A549 (cell line): Measurements from ENCODE around the gene PTPRG. TPM values are rescaled to one million over a fixed set of nuclear protein-coding genes. Genes with fewer than 3 reads are reported as not detected.
A peak's percentile ranks its signal among the peaks of the same experiment; 100 is the strongest.

Source experiments
- ATAC-seq, 2 experiments: fragments of 200-7000 bp in 1 of 2; fragments of >200 bp in 1 of 2; cut with Nextera tagmentation in 1 of 2; cut with Tn5 transposase in 1 of 2; 3 replicates each; pipeline versions ENCODE4 v1.8.0 to v1.9.1; 2018 to 2020; ENCODE audit warnings: mild to moderate bottlenecking in 1 of 2, moderate library complexity in 1 of 2
- CTCF ChIA-PET: fragments of 300-600 bp; sonication (Branson Sonifier 250); formaldehyde crosslinking; extraction: SDS; loops from one replicate; lab custom pipeline; 2021; ENCODE audit warnings: antibody characterized with exemption, inconsistent platforms; lab: Yijun Ruan, JAX
- POLR2A ChIA-PET: fragments of 350-600 bp; formaldehyde crosslinking; extraction: SDS; loops from one replicate; lab custom pipeline; 2021; ENCODE audit warnings: antibody characterized with exemption, inconsistent platforms; lab: Yijun Ruan, JAX
- DNase-seq, 2 experiments: peaks; one replicate each; pipeline versions ENCODE4 v3.0.0 to v3.0.0-alpha.2; 2011 to 2016; ENCODE audit warnings: low read depth in 1 of 2, low spot score in 1 of 2
- FAIRE-seq: peaks from 2 replicates; lab custom pipeline; 2011; peaks lifted over from hg19 to GRCh38; lab: Jason Lieb, UNC
- H3K27ac ChIP-seq, 2 experiments: fragments of >200 bp; sonication (Bioruptor Twin); formaldehyde crosslinking; 3 replicates each; pipeline ENCODE4 v1.5.1; 2016 to 2017
- H3K4me1 ChIP-seq: fragments of >200 bp; sonication (Bioruptor Twin); formaldehyde crosslinking; 3 replicates; pipeline ENCODE4 v1.6.1; 2016
- H3K4me2 ChIP-seq: fragments of >200 bp; sonication (Bioruptor Twin); formaldehyde crosslinking; 3 replicates; pipeline ENCODE4 v1.6.1; 2016
- H3K4me3 ChIP-seq: fragments of >200 bp; sonication (Bioruptor Twin); formaldehyde crosslinking; 3 replicates; pipeline ENCODE4 v1.5.1; 2016
- H3K9me3 ChIP-seq: fragments of >200 bp; sonication (Bioruptor Twin); formaldehyde crosslinking; 3 replicates; pipeline ENCODE4 v1.6.1; 2016
- CHD2 ChIP-seq: fragments of 150-350 bp; IDR thresholded peaks from 2 replicates; pipeline ENCODE4 v1.6.1; 2014; ENCODE audit warnings: low read length; ENCODE audit not compliant: partially characterized antibody
- ESRRA ChIP-seq: fragments of 150-350 bp; IDR thresholded peaks from 2 replicates; pipeline ENCODE4 v1.6.1; 2014; ENCODE audit warnings: mild to moderate bottlenecking, low read length, borderline replicate concordance
- HEYL ChIP-seq: fragments of 250-450 bp; sonication (Bioruptor Pico); IDR thresholded peaks from 2 replicates; pipeline ENCODE4 v1.8.0; 2021; ENCODE audit warnings: mild to moderate bottlenecking, moderate library complexity
- HOXA7 ChIP-seq: fragments of 250-450 bp; sonication (Bioruptor Pico); IDR thresholded peaks from 2 replicates; pipeline ENCODE4 v1.5.0; 2020; ENCODE audit warnings: mild to moderate bottlenecking, moderate library complexity
- JUNB ChIP-seq: fragments of >200 bp; sonication (Bioruptor Twin); formaldehyde crosslinking; IDR thresholded peaks from 2 replicates; pipeline ENCODE4 v1.6.1; 2016
- MAX ChIP-seq: IDR thresholded peaks from 2 replicates; pipeline ENCODE4 v1.6.1; 2012
- NFE2L2 ChIP-seq: fragments of 150-350 bp; conservative IDR thresholded peaks from 2 replicates; pipeline ENCODE4 v1.6.1; 2014; ENCODE audit warnings: low read length
- NPAS2 ChIP-seq: fragments of 250-450 bp; sonication (Bioruptor Pico); IDR thresholded peaks from 2 replicates; pipeline ENCODE4 v1.8.0; 2022; ENCODE audit warnings: mild to moderate bottlenecking, moderate library complexity, borderline replicate concordance
- POLR2AphosphoS2 ChIP-seq: conservative IDR thresholded peaks from 2 replicates; pipeline ENCODE4 v1.6.1; 2012; ENCODE audit warnings: low read length, improper control_type of control experiment, inconsistent platforms
- RARB ChIP-seq: fragments of 250-450 bp; sonication (Bioruptor Pico); IDR thresholded peaks from 2 replicates; pipeline ENCODE4 v1.8.0; 2021; ENCODE audit warnings: mild to moderate bottlenecking, moderate library complexity
- SMC3 ChIP-seq: fragments of >200 bp; sonication (Bioruptor Twin); formaldehyde crosslinking; IDR thresholded peaks from 3 replicates; pipeline ENCODE4 v1.6.1; 2018; ENCODE audit warnings: inconsistent platforms
- TP53 ChIP-seq: fragments of 250-450 bp; sonication (Bioruptor Pico); IDR thresholded peaks from 2 replicates; pipeline ENCODE4 v1.5.0; 2021; ENCODE audit warnings: mild to moderate bottlenecking, moderate library complexity
- USF2 ChIP-seq: fragments of 450-650 bp; IDR thresholded peaks from 2 replicates; pipeline ENCODE4 v1.6.1; 2014; ENCODE audit warnings: antibody characterized with exemption
- ZFP36 ChIP-seq: fragments of 450-650 bp; IDR thresholded peaks from 2 replicates; pipeline ENCODE4 v1.6.1; 2014; ENCODE audit warnings: borderline replicate concordance; ENCODE audit not compliant: partially characterized antibody
- WGBS: methylation state at CpG from one replicate; pipeline ENCODE4 v1.1.6; 2017; ENCODE audit errors: missing lambda C conversion rate; 5-methylcytosine and 5-hydroxymethylcytosine counted together
- polyA plus RNA-seq, 4 experiments: library from polyadenylated mRNA; depleted of rRNA in 3 of 4; stranded (reverse); fragments of >200 nt; fragmentation: RNase III in 1 of 4; extraction: RNeasy Plus Mini Kit Qiagen cat#74134 plus additional on column Dnase treatment in 1 of 4; gene quantifications; 2 replicates in 3 of 4; 3 replicates in 1 of 4; pipeline ENCODE4 v1.2.3, GENCODE V29; 2011 to 2017
- TF ChIP-seq, protein P1 (sequence below): fragments of >200 bp; sonication (Bioruptor Twin); formaldehyde crosslinking; IDR thresholded peaks from 3 replicates; pipeline ENCODE4 v1.6.1; 2016
- TF ChIP-seq, protein P2 (sequence below): fragments of 250-450 bp; sonication (Bioruptor Pico); IDR thresholded peaks from 2 replicates; pipeline ENCODE4 v1.5.0; 2021; ENCODE audit warnings: mild to moderate bottlenecking, moderate library complexity, borderline replicate concordance
- TF ChIP-seq, protein P3 (sequence below): fragments of 200-600 bp; sonication (generic); IDR thresholded peaks from 2 replicates; pipeline ENCODE4 v1.6.1; 2016; ENCODE audit warnings: antibody characterized with exemption, mild to moderate bottlenecking, moderate library complexity

PTPRG gene
- polyA plus RNA-seq, 2 of the 4 experiments (the other 2 are of a cell fraction), result 4.5 to 4.8 TPM

DNA sequence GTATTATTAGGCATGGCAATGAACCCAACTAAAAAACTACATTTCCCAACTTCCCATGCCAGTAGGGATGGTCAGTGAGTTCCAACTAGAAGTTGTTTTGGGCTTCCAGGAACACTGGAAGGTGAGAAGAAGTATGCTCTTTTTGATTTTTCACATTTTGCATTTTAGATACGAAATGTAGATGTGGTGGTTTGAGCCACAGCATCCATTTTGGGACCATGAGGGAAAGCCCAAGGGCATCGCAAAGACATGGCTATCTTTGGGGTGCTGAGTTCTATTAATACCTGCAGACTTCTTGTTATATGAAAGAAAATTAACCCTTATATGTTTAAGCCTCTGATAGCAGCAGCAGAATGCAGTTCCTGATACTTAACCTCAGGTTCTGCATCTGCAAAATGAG lies 62.9 kb downstream of the PTPRG start (continued):
- TF ChIP-seq, protein P1, sequence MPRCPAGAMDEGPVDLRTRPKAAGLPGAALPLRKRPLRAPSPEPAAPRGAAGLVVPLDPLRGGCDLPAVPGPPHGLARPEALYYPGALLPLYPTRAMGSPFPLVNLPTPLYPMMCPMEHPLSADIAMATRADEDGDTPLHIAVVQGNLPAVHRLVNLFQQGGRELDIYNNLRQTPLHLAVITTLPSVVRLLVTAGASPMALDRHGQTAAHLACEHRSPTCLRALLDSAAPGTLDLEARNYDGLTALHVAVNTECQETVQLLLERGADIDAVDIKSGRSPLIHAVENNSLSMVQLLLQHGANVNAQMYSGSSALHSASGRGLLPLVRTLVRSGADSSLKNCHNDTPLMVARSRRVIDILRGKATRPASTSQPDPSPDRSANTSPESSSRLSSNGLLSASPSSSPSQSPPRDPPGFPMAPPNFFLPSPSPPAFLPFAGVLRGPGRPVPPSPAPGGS, result no peak
- TF ChIP-seq JUNB (no peak), HEYL (CRISPR knock-in tag) (no peak), NPAS2 (CRISPR knock-in tag) (no peak), SMC3 (no peak)
- TF ChIP-seq, all 56 proteins: peak for 0

DNA sequence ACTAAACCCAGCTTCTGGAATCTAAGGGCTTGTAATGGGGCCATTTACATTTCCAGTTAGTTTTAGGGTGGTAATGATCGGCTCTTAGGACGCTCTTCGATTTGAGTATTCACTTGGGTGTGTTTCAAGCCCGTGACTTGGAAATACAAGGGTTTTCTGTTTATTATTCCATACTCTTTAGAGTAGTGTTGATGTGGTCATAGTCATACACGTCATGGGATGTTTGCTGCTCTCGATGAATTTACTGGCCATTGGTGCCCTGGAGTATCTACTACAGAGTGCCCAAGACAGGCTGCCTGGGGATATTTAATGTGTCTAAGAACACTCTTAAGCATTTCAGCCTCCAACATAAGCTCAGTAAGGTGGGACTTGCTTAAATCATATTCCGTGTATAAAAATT lies 64.1 kb downstream of the PTPRG start:
- POLR2A ChIA-PET, result no interaction called here
- DNase-seq (no peak), FAIRE-seq (no peak), ATAC-seq (no peak)
- 61% methylated on average over 7 of the region's 7 CpGs for whole genome bisulfite sequencing
- Histone ChIP-seq H3K9me3 (no peaks in the 10 kb centered on the region), H3K27ac (no peak overlapping the region), H3K4me1 (peaks cover 33% of the 10 kb centered on the region), H3K4me2 (no peak overlapping the region), H3K4me3 (no peak overlapping the region)
- CTCF ChIA-PET, result no interaction called here
- TF ChIP-seq CHD2 (no peak), TP53 (CRISPR knock-in tag) (no peak), MAX (no peak), SMC3 (no peak), USF2 (no peak)
- TF ChIP-seq, protein P2, sequence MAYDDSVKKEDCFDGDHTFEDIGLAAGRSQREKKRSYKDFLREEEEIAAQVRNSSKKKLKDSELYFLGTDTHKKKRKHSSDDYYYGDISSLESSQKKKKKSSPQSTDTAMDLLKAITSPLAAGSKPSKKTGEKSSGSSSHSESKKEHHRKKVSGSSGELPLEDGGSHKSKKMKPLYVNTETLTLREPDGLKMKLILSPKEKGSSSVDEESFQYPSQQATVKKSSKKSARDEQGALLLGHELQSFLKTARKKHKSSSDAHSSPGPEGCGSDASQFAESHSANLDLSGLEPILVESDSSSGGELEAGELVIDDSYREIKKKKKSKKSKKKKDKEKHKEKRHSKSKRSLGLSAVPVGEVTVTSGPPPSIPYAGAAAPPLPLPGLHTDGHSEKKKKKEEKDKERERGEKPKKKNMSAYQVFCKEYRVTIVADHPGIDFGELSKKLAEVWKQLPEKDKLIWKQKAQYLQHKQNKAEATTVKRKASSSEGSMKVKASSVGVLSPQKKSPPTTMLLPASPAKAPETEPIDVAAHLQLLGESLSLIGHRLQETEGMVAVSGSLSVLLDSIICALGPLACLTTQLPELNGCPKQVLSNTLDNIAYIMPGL, result no peak

DNA sequence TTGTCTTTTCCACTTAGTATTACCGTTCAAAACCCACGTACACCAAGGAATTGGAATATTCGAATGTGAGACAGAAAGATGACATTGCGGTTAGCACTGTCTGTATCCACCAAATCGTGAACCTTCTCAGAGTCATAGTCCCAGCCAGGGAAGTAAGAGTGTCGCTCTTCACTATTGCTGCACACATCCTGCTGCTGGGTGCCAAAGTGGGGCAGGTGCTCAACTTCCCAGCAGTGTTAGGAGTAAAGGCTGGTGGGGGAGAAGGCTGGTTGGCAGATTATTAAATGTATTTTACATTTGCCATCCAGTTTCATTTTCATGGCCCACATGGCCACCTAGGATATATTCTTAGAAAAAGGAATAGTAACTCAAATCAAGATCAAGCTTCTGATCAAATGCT lies 65.1 kb downstream of the PTPRG start:
- no peak for FAIRE-seq

More for the DNA sequence above, 65.1 kb downstream of the PTPRG start:
- H3K4me3 ChIP-seq, result no peak overlapping the region
- CTCF ChIA-PET, result no interaction called here
- POLR2A ChIA-PET, result no interaction called here
- peak overlapping the region; percentile 27 to 68; a peak in 3 of 6 replicates for H3K27ac ChIP-seq
- peaks cover 33% of the 10 kb centered on the region for H3K4me1 ChIP-seq
- H3K9me3 ChIP-seq, result no peaks in the 10 kb centered on the region
- TF ChIP-seq HOXA7 (CRISPR knock-in tag), result no peak
- TF ChIP-seq POLR2AphosphoS2, result no peak
- TF ChIP-seq ZFP36, result no peak
- no peak for TF ChIP-seq RARB (CRISPR knock-in tag)
- TF ChIP-seq NFE2L2, result no peak
- no peak for TF ChIP-seq ESRRA
- TF ChIP-seq, protein P3, sequence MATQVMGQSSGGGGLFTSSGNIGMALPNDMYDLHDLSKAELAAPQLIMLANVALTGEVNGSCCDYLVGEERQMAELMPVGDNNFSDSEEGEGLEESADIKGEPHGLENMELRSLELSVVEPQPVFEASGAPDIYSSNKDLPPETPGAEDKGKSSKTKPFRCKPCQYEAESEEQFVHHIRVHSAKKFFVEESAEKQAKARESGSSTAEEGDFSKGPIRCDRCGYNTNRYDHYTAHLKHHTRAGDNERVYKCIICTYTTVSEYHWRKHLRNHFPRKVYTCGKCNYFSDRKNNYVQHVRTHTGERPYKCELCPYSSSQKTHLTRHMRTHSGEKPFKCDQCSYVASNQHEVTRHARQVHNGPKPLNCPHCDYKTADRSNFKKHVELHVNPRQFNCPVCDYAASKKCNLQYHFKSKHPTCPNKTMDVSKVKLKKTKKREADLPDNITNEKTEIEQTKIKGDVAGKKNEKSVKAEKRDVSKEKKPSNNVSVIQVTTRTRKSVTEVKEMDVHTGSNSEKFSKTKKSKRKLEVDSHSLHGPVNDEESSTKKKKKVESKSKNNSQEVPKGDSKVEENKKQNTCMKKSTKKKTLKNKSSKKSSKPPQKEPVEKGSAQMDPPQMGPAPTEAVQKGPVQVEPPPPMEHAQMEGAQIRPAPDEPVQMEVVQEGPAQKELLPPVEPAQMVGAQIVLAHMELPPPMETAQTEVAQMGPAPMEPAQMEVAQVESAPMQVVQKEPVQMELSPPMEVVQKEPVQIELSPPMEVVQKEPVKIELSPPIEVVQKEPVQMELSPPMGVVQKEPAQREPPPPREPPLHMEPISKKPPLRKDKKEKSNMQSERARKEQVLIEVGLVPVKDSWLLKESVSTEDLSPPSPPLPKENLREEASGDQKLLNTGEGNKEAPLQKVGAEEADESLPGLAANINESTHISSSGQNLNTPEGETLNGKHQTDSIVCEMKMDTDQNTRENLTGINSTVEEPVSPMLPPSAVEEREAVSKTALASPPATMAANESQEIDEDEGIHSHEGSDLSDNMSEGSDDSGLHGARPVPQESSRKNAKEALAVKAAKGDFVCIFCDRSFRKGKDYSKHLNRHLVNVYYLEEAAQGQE, result no peak
- no peak for TF ChIP-seq CHD2
- TF ChIP-seq SMC3, result no peak
- H3K4me2 ChIP-seq, result 0 out of 3 replicates have a peak overlapping the region, but pooled peaks have one; percentile 63
- 47% methylated on average over 5 of the region's 6 CpGs for WGBS
- DNase-seq (no peak), ATAC-seq (no peak)
